ENCODE results near the gene GJC3.
"Not testable (repeated sequence)": the region's sequence is repeated elsewhere in the genome, so short reads cannot be mapped to it uniquely, and the experiment has no call there.

The GJC3 gene

GRCh38 chr7:99930376-99930775 lies 956 bp upstream of the GJC3 start:
- DNase-seq (ENCODE audit: low spot score) (no peak), FAIRE-seq (no peak)

DNA sequence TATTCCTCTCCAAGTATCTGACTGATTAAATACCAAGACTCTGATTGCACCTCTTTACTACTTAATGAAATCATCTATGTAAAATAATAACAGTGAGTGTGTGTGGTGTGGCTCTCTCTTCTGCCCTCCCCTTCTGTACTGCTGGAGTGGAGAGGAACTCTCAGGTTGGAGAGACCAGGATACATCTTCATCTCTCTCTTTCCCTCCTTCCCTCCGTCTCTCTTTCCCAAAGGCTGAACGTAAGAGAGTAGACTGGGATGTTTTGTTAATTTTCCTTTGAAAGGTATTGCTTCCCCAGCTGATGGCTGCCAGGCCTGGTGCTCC lies 272 bp upstream of the GJC3 start:
- DNase-seq (ENCODE audit: low spot score) = no peak
- FAIRE-seq = no peak

- DNase-seq (ENCODE audit: low spot score) (no peak), FAIRE-seq (no peak)
These were observed 1.2 kb downstream of the GJC3 start for GRCh38 chr7:99928188-99928587.

- FAIRE-seq (no peak), DNase-seq (ENCODE audit: low spot score) (no peak)
These were observed 1.9 kb downstream of the GJC3 start for GRCh38 chr7:99927536-99927935.

GRCh38 chr7:99926321-99926720 lies 3.1 kb downstream of the GJC3 start:
- FAIRE-seq (no peak), DNase-seq (ENCODE audit: low spot score) (no peak)

GRCh38 chr7:99923200-99923599 lies 6.2 kb downstream of the GJC3 start:
- no peak for FAIRE-seq

DNA sequence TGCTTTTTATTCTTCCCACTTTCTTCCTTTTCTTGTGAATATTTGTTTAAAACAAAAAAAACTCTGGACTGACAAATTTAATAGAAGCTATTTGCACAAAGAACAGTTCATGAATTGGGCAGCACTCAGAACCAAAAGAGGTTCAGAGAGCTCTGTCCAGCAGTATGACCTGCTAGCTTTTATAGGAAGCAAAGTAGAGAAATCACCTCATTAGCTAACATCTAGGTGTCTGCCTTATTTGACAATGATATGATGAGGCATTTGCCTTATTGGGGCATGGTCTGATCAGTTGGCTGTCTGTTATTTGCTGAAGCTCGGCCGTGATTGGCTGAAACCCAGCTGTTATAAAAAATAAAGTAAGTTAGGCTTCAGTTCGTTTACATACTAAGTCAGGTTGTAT lies 9.3 kb downstream of the GJC3 start:
- FAIRE-seq = no peak
- DNase-seq (ENCODE audit: low spot score) = no peak

More at GRCh38 chr7:99923200-99923599, 6.2 kb downstream of the GJC3 start:
- DNase-seq (ENCODE audit: low spot score) = no peak

DNA sequence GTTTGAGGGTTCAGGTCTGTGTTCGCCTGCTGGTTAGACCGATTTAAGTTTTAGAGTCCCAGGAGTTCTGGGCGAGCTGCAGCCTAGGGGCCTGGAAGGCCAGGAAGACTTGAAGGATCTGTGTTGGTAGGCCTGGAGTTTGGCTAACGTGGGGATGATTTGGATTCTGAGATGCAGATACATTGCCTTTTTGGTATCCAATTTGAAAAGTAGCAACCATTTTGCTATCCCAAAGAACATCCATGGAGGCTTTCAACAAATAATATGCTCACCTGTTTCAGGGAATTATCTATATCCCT lies 9.7 kb downstream of the GJC3 start:
- DNase-seq (ENCODE audit: low spot score) (no peak), FAIRE-seq (no peak)

GRCh38 chr7:99918959-99919813 lies 10.2 kb downstream of the GJC3 start, which contains the start of gene TRIM4:
TSS of gene TRIM4 (minus strand) at chr7:99919530. CDS start at chr7:99919401, 129 bp downstream.
- DNase-seq (ENCODE audit: low spot score) (peak; percentile 97), FAIRE-seq (peak; percentile 71)

GRCh38 chr7:99910976-99911375 lies 18.4 kb downstream of the GJC3 start:
- FAIRE-seq (no peak), DNase-seq (ENCODE audit: low spot score) (no peak)

DNA sequence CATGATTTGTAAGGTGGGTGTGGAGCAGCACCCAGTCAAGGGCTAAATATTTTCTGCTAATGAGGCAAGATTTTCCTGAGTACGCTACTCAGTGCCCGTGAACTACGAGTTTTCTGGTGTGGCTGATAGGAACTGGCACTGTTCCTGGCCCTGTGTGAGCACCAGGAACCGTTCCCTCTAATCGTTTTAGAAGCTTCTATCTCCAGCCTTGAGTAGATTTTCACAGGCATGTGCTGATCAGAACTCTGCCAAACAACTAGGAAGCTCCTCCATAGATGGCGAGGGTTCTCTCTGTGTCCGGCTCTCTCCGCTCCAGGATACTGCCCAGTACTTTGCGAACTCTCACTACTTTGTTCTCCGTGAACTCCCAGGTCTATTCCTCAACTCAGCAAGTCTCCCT lies 27.8 kb downstream of the GJC3 start:
- no peak for FAIRE-seq
- no peak for DNase-seq (ENCODE audit: low spot score)

GRCh38 chr7:99899830-99900519 lies 29.4 kb downstream of the GJC3 start:
- FAIRE-seq (no peak), DNase-seq (ENCODE audit: low spot score) (no peak)

- no peak for DNase-seq (ENCODE audit: low spot score)
- FAIRE-seq = no peak
These were observed 30.6 kb downstream of the GJC3 start for GRCh38 chr7:99898836-99899235.

DNA sequence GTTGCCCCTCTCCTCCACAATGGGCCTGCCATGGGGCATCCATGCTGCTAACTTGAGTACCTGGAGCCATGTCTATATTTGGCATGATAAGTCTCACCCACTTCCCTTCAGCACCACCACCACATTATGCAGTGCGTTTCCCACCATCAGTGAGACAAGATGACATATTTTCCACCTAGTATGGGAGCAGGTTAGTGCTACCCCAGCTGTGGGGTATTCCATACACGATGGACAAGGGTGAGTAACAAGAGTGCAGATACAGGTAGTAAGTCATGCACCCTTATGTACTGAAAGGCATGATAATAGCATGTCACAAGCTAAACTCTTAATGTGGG lies 31.4 kb downstream of the GJC3 start:
- DNase-seq (ENCODE audit: low spot score) = no peak
- peak; percentile 17 for FAIRE-seq

DNA sequence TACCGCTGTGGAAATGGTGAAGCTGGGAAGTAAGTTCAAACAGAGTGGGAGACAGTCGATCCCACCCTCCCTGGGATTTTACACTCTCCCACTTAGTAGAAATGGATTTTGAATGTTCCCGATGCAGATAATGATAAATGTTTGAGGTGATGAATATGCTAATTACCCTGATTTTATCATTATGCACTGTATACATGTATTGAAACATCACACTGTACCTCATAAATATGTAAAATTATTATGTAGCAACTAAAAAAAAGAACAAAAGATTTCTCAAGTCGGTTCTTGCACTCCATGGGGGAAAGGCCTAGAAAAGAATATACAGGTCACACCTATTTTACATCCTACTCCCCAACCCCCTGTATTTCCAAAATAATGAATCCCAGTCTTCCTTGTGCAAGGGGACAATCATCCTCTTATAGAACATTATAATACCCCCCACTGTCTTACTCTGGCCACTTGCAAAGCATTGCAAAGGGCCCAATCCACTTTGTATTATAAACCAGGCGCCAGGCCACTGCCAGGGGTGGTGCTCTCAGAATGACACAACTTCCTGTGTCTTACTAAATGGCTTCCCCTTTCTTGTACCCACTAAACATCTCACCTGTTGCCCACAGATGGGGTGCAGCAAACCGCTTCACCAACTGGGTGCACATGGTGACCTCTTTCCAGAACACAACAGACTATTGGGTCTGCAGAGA lies 31.9 kb downstream of the GJC3 start:
- no peak for DNase-seq (ENCODE audit: low spot score)
- FAIRE-seq = no peak

- FAIRE-seq (no peak), DNase-seq (ENCODE audit: low spot score) (no peak)
These were observed 34.7 kb downstream of the GJC3 start for GRCh38 chr7:99894738-99895137.

- FAIRE-seq (no peak), DNase-seq (ENCODE audit: low spot score) (no peak)
These were observed 36.1 kb downstream of the GJC3 start for GRCh38 chr7:99893280-99893679.

DNA sequence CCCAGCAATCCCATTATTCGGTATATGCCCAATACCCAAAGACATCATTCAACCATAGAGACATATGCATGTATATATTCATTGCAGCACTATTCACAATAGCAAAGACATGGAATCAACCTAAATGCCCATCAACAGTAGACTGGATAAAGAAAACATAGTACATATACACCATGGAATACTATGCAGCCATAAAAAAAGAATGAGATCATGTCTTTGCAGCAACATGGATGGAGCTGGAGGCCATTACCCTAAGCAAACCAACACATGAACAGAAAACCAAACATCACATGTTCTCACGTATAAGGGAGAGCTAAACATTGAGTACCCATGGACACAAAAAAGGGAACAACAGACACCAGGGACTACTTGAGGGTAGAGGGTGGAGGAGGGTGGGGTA lies 39.1 kb downstream of the GJC3 start:
- DNase-seq (ENCODE audit: low spot score) = not testable (repeated sequence)
- FAIRE-seq = peak; percentile 74

DNA sequence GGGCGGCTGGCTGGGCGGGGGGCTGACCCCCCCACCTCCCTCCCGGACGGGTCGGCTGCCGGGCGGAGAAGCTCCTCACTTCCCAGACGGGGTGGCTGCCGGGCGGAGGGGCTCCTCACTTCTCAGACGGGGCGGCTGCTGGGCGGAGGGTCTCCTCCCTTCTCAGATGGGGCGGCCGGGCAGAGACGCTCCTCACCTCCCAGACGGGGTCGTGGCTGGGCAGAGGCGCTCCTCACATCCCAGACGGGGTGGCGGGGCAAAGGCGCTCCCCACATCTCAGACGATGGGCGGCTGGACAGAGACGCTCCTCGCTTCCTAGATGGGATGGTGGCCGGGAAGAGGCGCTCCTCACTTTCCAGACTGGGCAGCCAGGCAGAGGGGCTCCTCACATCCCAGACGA lies 41.1 kb downstream of the GJC3 start:
- not testable (repeated sequence) for FAIRE-seq; DNase-seq (ENCODE audit: low spot score)

DNA sequence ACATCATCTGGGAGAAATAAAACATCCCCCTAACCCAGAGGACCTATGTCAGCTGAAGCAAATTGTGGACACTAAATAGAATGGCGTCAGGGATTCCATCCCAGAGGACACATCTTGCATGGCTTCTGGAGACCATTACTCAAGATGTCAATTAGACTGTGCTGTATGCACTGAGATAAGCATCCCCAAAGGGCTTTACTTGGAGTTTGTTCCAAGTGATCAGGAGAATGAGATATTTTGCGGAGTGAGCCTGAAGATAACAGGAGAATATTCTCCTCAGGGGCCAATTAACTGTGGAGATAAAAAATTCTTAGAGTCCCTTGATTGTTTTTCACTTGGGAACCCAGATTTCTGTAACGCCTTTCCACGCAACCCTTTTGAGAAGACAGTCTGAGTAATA lies 48.0 kb downstream of the GJC3 start:
- no peak for DNase-seq (ENCODE audit: low spot score)
- no peak for FAIRE-seq

- FAIRE-seq (no peak), DNase-seq (ENCODE audit: low spot score) (no peak)
These were observed 52.5 kb downstream of the GJC3 start, which contains the start of gene OR2AE1 for GRCh38 chr7:99876933-99877332. TSS of gene OR2AE1 (minus strand) at chr7:99877033. CDS start at chr7:99877033, 0 bp downstream.

- FAIRE-seq (peak; percentile 87), DNase-seq (ENCODE audit: low spot score) (no peak)
These were observed 52.9 kb downstream of the GJC3 start for GRCh38 chr7:99876491-99876890.
